H9 (cell line): ENCODE measurements around the gene DOCK9. TPM values are rescaled to one million over a fixed set of nuclear protein-coding genes. Genes with fewer than 3 reads are reported as not detected.

Experiments used
- DNase-seq: peaks from one replicate; pipeline ENCODE4 v3.0.0-alpha.2; 2017
- H2AFZ ChIP-seq: one replicate; pipeline ENCODE4 v1.6.1; 2013; ENCODE audit warnings: mild to moderate bottlenecking, low read length, control low read depth, moderate library complexity
- H2AK5ac ChIP-seq: 2 replicates; pipeline ENCODE4 v1.6.1; 2013; ENCODE audit warnings: low read length, control low read depth, mixed read lengths; ENCODE audit not compliant: insufficient read length
- H2BK120ac ChIP-seq: one replicate; pipeline ENCODE4 v1.6.1; 2013; ENCODE audit warnings: low read depth, mild to moderate bottlenecking, low read length, control low read depth, inconsistent platforms; ENCODE audit not compliant: poor library complexity, severe bottlenecking
- H2BK12ac ChIP-seq: 2 replicates; pipeline ENCODE4 v1.6.1; 2013; ENCODE audit warnings: low read length, control low read depth, mixed read lengths, low read depth; ENCODE audit not compliant: insufficient read length
- H2BK15ac ChIP-seq: 2 replicates; pipeline ENCODE4 v1.6.1; 2013; ENCODE audit warnings: low read depth, low read length, control low read depth
- H2BK20ac ChIP-seq: one replicate; pipeline ENCODE4 v1.6.1; 2013; ENCODE audit warnings: low read depth, mild to moderate bottlenecking, low read length, control low read depth, inconsistent platforms; ENCODE audit not compliant: poor library complexity, severe bottlenecking
- H2BK5ac ChIP-seq: 2 replicates; pipeline ENCODE4 v1.6.1; 2013; ENCODE audit warnings: low read length, control low read depth, mixed read lengths; ENCODE audit not compliant: insufficient read length
- H3K14ac ChIP-seq: 2 replicates; pipeline ENCODE4 v1.6.1; 2013; ENCODE audit warnings: low read length, control low read depth; ENCODE audit not compliant: insufficient read depth
- H3K18ac ChIP-seq: 2 replicates; pipeline ENCODE4 v1.6.1; 2013; ENCODE audit warnings: low read depth, mild to moderate bottlenecking, mixed read lengths, low read length, control low read depth; ENCODE audit not compliant: insufficient read length
- H3K23ac ChIP-seq: 2 replicates; pipeline ENCODE4 v1.6.1; 2013; ENCODE audit warnings: low read length, control low read depth, mixed read lengths, low read depth; ENCODE audit not compliant: insufficient read length
- H3K23me2 ChIP-seq: 2 replicates; pipeline ENCODE4 v1.6.1; 2013; ENCODE audit warnings: low read depth, mild to moderate bottlenecking, mixed read lengths, low read length, control low read depth; ENCODE audit not compliant: insufficient read length, poor library complexity, severe bottlenecking
- H3K27ac ChIP-seq: 2 replicates; pipeline ENCODE4 v1.5.1; 2013; ENCODE audit warnings: low read length, control low read depth, mixed read lengths, low read depth; ENCODE audit not compliant: insufficient read length
- H3K27me3 ChIP-seq: 2 replicates; pipeline ENCODE4 v1.6.1; 2013; ENCODE audit warnings: low read length, control low read depth, inconsistent platforms; ENCODE audit not compliant: insufficient read depth
- H3K4ac ChIP-seq: 2 replicates; pipeline ENCODE4 v1.6.1; 2013; ENCODE audit warnings: low read depth, mild to moderate bottlenecking, control low read depth, inconsistent platforms, low read length, moderate library complexity
- H3K4me1 ChIP-seq: 2 replicates; pipeline ENCODE4 v1.6.1; 2013; ENCODE audit warnings: low read length, control low read depth, inconsistent platforms; ENCODE audit not compliant: insufficient read depth
- H3K4me2 ChIP-seq: 2 replicates; pipeline ENCODE4 v1.6.1; 2013; ENCODE audit warnings: low read length, control low read depth, mixed read lengths; ENCODE audit not compliant: insufficient read length, insufficient read depth
- H3K56ac ChIP-seq: 2 replicates; pipeline ENCODE4 v1.6.1; 2013; ENCODE audit warnings: low read depth, mild to moderate bottlenecking, mixed read lengths, low read length, control low read depth; ENCODE audit not compliant: insufficient read length
- H3K79me1 ChIP-seq: 2 replicates; pipeline ENCODE4 v1.6.1; 2013; ENCODE audit warnings: low read depth, mild to moderate bottlenecking, moderate library complexity, low read length, control low read depth, inconsistent platforms; ENCODE audit not compliant: insufficient read depth, poor library complexity, severe bottlenecking
- H3K79me2 ChIP-seq: 2 replicates; pipeline ENCODE4 v1.6.1; 2013; ENCODE audit warnings: low read length, control low read depth, inconsistent platforms; ENCODE audit not compliant: insufficient read depth
- H3K9ac ChIP-seq: 2 replicates; pipeline ENCODE4 v1.6.1; 2013; ENCODE audit warnings: low read length, control low read depth, mixed read lengths; ENCODE audit not compliant: insufficient read length; ENCODE audit errors: extremely low read depth
- H3K9me3 ChIP-seq: one replicate; pipeline ENCODE4 v1.6.1; 2013; ENCODE audit warnings: low read depth, low read length, inconsistent platforms; ENCODE audit not compliant: control insufficient read depth
- H3T11ph ChIP-seq: one replicate; pipeline ENCODE4 v1.6.1; 2013; ENCODE audit warnings: mild to moderate bottlenecking, low read length, control low read depth, inconsistent platforms
- H4K20me1 ChIP-seq: one replicate; pipeline ENCODE4 v1.6.1; 2013; ENCODE audit not compliant: control insufficient read depth, insufficient read length, insufficient read depth
- H4K5ac ChIP-seq: 2 replicates; pipeline ENCODE4 v1.6.1; 2013; ENCODE audit warnings: low read depth, mild to moderate bottlenecking, mixed read lengths, low read length, control low read depth; ENCODE audit not compliant: insufficient read length
- H4K8ac ChIP-seq: replicated peaks from 2 replicates; pipeline ENCODE4 v1.6.1; 2013; ENCODE audit warnings: low read length, control low read depth, mixed read lengths, low read depth; ENCODE audit not compliant: insufficient read length
- H4K91ac ChIP-seq: 2 replicates; pipeline ENCODE4 v1.6.1; 2013; ENCODE audit warnings: low read depth, mild to moderate bottlenecking, moderate library complexity, mixed read lengths, low read length, control low read depth; ENCODE audit not compliant: insufficient read length
- H3K27ac Mint-ChIP-seq, 3 experiments: 2 replicates in 2 of 3; 3 replicates in 1 of 3; pipeline ENCODE4 v1.8.0; 2020 to 2021; ENCODE audit warnings: mixed read lengths in 3 of 3, mild to moderate bottlenecking in 1 of 3, moderate library complexity in 1 of 3
- H3K27me3 Mint-ChIP-seq: 2 replicates; pipeline ENCODE4 v1.8.0; 2021; ENCODE audit warnings: low read depth, mild to moderate bottlenecking, moderate library complexity, mixed read lengths
- H3K36me3 Mint-ChIP-seq, 3 experiments: 2 replicates in 2 of 3; 3 replicates in 1 of 3; pipeline ENCODE4 v1.8.0; 2020 to 2021; ENCODE audit warnings: low read depth in 3 of 3, mixed read lengths in 3 of 3; ENCODE audit not compliant: insufficient read depth in 1 of 3
- H3K4me1 Mint-ChIP-seq, 2 experiments: 2 replicates each; pipeline ENCODE4 v1.8.0; 2020; ENCODE audit warnings: mixed read lengths in 2 of 2
- H3K4me3 Mint-ChIP-seq, 2 experiments: 2 replicates in 1 of 2; 3 replicates in 1 of 2; pipeline ENCODE4 v1.8.0; 2020 to 2021; ENCODE audit warnings: mild to moderate bottlenecking in 2 of 2, mixed read lengths in 2 of 2, moderate library complexity in 1 of 2
- H3K9me3 Mint-ChIP-seq, 2 experiments: 2 replicates in 1 of 2; 3 replicates in 1 of 2; pipeline ENCODE4 v1.8.0; 2020; ENCODE audit warnings: mild to moderate bottlenecking in 2 of 2, mixed read lengths in 2 of 2, moderate library complexity in 1 of 2
- total RNA-seq: library from RNA; stranded (reverse); gene quantifications from 2 replicates; pipeline ENCODE4 v1.2.1, GENCODE V29; 2021
- TF ChIP-seq, protein P1 (sequence below): fragments of 200-600 bp; sonication (generic); conservative IDR thresholded peaks from 3 replicates; pipeline ENCODE4 v1.8.0; 2021; ENCODE audit warnings: antibody characterized with exemption, mild to moderate bottlenecking

DOCK9 gene
- total RNA-seq, 1 experiment from 2014 or later: 23.0 TPM

DNA sequence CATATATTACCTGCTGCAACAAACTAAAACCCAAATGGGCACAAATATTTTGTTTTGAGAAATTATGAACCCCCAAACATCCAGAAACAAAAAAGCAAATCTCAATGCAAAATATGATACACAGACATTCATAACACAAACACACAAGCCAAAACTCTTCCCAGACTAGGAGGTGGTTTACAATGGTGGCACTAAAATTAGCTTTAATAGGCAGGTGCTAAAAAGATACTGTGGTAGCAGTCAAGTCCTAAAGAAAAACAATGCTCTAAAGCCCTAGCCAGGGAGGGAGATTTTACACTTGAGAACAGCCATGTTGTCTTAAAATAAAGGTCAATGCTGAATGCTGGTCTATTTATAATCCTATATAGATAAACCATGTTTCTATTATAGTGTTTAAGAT lies 65.0 kb downstream of the DOCK9 start:
- Histone ChIP-seq H3K79me2 (no peaks in the 10 kb centered on the region), H2AFZ (no peak overlapping the region), H4K8ac (no peak overlapping the region), H3K56ac (no peak overlapping the region), H4K5ac (no peak overlapping the region), H3K14ac (no peak overlapping the region), H3K18ac (no peak overlapping the region), H3K27me3 (no peaks in the 10 kb centered on the region), H3K23ac (no peak overlapping the region), H2BK12ac (no peak overlapping the region), H3T11ph (no peak overlapping the region), H2AK5ac (no peak overlapping the region), H3K9me3 (no peaks in the 10 kb centered on the region), H3K79me1 (peaks cover 2% of the 10 kb centered on the region), H4K20me1 (no peaks in the 10 kb centered on the region), H3K23me2 (no peaks in the 10 kb centered on the region), H2BK5ac (no peak overlapping the region), H3K9ac (no peak overlapping the region), H3K27ac (no peak overlapping the region), H3K4ac (no peak overlapping the region), H3K4me1 (peaks cover 5% of the 10 kb centered on the region; the same call in 1 of the 2 replicates), H2BK120ac (no peak overlapping the region), H3K4me2 (no peak overlapping the region), H2BK20ac (no peak overlapping the region), H4K91ac (no peak overlapping the region), H2BK15ac (no peak overlapping the region)
- no peak overlapping the region for H3K4me3 Mint-ChIP-seq
- no peak for DNase-seq
- no peaks in the 10 kb centered on the region for H3K9me3 Mint-ChIP-seq
- H3K27ac Mint-ChIP-seq: no peak overlapping the region
- peaks cover 8 to 9% of the 10 kb centered on the region in 2 experiments for H3K4me1 Mint-ChIP-seq
- TF ChIP-seq, protein P1, sequence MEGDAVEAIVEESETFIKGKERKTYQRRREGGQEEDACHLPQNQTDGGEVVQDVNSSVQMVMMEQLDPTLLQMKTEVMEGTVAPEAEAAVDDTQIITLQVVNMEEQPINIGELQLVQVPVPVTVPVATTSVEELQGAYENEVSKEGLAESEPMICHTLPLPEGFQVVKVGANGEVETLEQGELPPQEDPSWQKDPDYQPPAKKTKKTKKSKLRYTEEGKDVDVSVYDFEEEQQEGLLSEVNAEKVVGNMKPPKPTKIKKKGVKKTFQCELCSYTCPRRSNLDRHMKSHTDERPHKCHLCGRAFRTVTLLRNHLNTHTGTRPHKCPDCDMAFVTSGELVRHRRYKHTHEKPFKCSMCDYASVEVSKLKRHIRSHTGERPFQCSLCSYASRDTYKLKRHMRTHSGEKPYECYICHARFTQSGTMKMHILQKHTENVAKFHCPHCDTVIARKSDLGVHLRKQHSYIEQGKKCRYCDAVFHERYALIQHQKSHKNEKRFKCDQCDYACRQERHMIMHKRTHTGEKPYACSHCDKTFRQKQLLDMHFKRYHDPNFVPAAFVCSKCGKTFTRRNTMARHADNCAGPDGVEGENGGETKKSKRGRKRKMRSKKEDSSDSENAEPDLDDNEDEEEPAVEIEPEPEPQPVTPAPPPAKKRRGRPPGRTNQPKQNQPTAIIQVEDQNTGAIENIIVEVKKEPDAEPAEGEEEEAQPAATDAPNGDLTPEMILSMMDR: no peak
- no peaks in the 10 kb centered on the region for H3K27me3 Mint-ChIP-seq
- no peaks in the 10 kb centered on the region for H3K36me3 Mint-ChIP-seq
